GM19328 (cell line): ENCODE results near the gene PTPN7.
"Not testable (repeated sequence)": the region's sequence is repeated elsewhere in the genome, so short reads cannot be mapped to it uniquely, and the experiment has no call there.

Source experiments
- ATAC-seq: cut with Tn5 transposase; IDR thresholded peaks from one replicate; pipeline ENCODE4 v1.9.1; 2021; ENCODE audit warnings: mild to moderate bottlenecking, moderate library complexity; ENCODE audit not compliant: unreplicated experiment

Gene PTPN7

GRCh38 chr1:202160377-202160940 lies at the start of gene PTPN7:
TSS of gene PTPN7 (minus strand) at chr1:202160602. CDS start at chr1:202159402, 1,200 bp downstream.
- no peak for ATAC-seq

- ATAC-seq = no peak
Observed at GRCh38 chr1:202208351-202208857, 48.0 kb upstream of the PTPN7 start.

- ATAC-seq = no peak
Observed at GRCh38 chr1:202207292-202207691, 46.9 kb upstream of the PTPN7 start.

- ATAC-seq = no peak
Observed at GRCh38 chr1:202205523-202206190, 45.3 kb upstream of the PTPN7 start.

- no peak for ATAC-seq
Observed at GRCh38 chr1:202204065-202204464, 43.7 kb upstream of the PTPN7 start.

- no peak for ATAC-seq
Observed at GRCh38 chr1:202203238-202204039, 43.0 kb upstream of the PTPN7 start.

- ATAC-seq = no peak
Observed at GRCh38 chr1:202202500-202203168, 42.2 kb upstream of the PTPN7 start.

GRCh38 chr1:202201971-202202370 lies 41.6 kb upstream of the PTPN7 start:
- no peak for ATAC-seq

- ATAC-seq = no peak
Observed at GRCh38 chr1:202201266-202201665, 40.9 kb upstream of the PTPN7 start.

GRCh38 chr1:202200669-202201068 lies 40.3 kb upstream of the PTPN7 start:
- ATAC-seq = no peak

GRCh38 chr1:202200112-202200548 lies 39.7 kb upstream of the PTPN7 start:
- ATAC-seq = no peak

- ATAC-seq = no peak
Observed at GRCh38 chr1:202199040-202199889, 38.9 kb upstream of the PTPN7 start.

- ATAC-seq = no peak
Observed at GRCh38 chr1:202198366-202198724, 37.9 kb upstream of the PTPN7 start.

GRCh38 chr1:202197653-202198365 lies 37.4 kb upstream of the PTPN7 start:
- no peak for ATAC-seq

- no peak for ATAC-seq
Observed at GRCh38 chr1:202194328-202194648, 33.9 kb upstream of the PTPN7 start.

GRCh38 chr1:202193614-202194327 lies 33.4 kb upstream of the PTPN7 start, which contains the start of gene LGR6:
TSS of gene LGR6 (plus strand) at chr1:202193799. CDS start at chr1:202193990, 191 bp downstream.
- ATAC-seq = no peak

GRCh38 chr1:202192770-202193613 lies 32.6 kb upstream of the PTPN7 start:
- ATAC-seq = no peak

GRCh38 chr1:202191391-202191790 lies 31.0 kb upstream of the PTPN7 start:
- not testable (repeated sequence) for ATAC-seq
